Measurements from ENCODE around the gene ZNF526.

Gene ZNF526

DNA sequence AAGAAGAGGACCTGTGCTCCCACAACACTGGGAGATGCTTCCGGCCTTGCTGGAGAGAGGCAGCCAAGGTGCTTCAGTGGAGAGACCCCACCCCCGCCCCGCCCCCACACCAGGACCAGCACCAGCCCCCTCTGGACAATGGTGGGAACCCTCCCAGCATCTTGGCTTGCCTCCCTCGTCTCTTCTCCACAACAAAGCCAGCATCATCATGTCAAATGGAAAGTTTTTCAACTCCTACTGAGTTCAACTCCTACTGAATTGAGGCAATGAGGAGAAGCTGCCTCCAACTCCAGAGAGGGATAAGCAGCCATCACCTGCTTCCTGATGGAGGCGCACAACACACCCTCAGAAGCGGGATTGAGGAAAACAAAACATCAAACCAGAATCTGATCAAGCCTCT is 15.4 kb upstream of the ZNF526 start:
- Histone ChIP-seq H3K36me3 (ENCODE audit: insufficient read depth, low read length) (peaks cover 92% of the 10 kb centered on the region), H3K4me1 (ENCODE audit: insufficient read depth, low read length, severe bottlenecking) (peaks cover 15% of the 10 kb centered on the region), H2AFZ (ENCODE audit: low read length) (no peak overlapping the region), H3K79me2 (ENCODE audit: insufficient read depth, low read length) (no peaks in the 10 kb centered on the region), H3K4me2 (ENCODE audit: low read length) (no peak overlapping the region), H3K9me3 (ENCODE audit: low read length) (no peaks in the 10 kb centered on the region), H3K9me2 (ENCODE audit: low read depth, low read length) (no peaks in the 10 kb centered on the region), H3K27ac (ENCODE audit: low read depth, low read length, poor library complexity, severe bottlenecking) (no peak overlapping the region), H3F3A (ENCODE audit: insufficient read depth, low read length) (no peaks in the 10 kb centered on the region), H3K9ac (ENCODE audit: low read length) (no peak overlapping the region), H3K27me3 (ENCODE audit: insufficient read depth, low read length) (no peaks in the 10 kb centered on the region), H3K4me3 (ENCODE audit: low read depth, low read length, poor library complexity, severe bottlenecking) (no peak overlapping the region), H4K20me1 (ENCODE audit: insufficient read depth, low read length) (no peaks in the 10 kb centered on the region)
- TF ChIP-seq, protein P1, sequence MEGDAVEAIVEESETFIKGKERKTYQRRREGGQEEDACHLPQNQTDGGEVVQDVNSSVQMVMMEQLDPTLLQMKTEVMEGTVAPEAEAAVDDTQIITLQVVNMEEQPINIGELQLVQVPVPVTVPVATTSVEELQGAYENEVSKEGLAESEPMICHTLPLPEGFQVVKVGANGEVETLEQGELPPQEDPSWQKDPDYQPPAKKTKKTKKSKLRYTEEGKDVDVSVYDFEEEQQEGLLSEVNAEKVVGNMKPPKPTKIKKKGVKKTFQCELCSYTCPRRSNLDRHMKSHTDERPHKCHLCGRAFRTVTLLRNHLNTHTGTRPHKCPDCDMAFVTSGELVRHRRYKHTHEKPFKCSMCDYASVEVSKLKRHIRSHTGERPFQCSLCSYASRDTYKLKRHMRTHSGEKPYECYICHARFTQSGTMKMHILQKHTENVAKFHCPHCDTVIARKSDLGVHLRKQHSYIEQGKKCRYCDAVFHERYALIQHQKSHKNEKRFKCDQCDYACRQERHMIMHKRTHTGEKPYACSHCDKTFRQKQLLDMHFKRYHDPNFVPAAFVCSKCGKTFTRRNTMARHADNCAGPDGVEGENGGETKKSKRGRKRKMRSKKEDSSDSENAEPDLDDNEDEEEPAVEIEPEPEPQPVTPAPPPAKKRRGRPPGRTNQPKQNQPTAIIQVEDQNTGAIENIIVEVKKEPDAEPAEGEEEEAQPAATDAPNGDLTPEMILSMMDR (IDR thresholded peaks at IDR 0.05; ENCODE audit: low read length), result no peak
- no peak for TF ChIP-seq EZH2 (IDR thresholded peaks at IDR 0.05; ENCODE audit: borderline replicate concordance, low read length)

DNA sequence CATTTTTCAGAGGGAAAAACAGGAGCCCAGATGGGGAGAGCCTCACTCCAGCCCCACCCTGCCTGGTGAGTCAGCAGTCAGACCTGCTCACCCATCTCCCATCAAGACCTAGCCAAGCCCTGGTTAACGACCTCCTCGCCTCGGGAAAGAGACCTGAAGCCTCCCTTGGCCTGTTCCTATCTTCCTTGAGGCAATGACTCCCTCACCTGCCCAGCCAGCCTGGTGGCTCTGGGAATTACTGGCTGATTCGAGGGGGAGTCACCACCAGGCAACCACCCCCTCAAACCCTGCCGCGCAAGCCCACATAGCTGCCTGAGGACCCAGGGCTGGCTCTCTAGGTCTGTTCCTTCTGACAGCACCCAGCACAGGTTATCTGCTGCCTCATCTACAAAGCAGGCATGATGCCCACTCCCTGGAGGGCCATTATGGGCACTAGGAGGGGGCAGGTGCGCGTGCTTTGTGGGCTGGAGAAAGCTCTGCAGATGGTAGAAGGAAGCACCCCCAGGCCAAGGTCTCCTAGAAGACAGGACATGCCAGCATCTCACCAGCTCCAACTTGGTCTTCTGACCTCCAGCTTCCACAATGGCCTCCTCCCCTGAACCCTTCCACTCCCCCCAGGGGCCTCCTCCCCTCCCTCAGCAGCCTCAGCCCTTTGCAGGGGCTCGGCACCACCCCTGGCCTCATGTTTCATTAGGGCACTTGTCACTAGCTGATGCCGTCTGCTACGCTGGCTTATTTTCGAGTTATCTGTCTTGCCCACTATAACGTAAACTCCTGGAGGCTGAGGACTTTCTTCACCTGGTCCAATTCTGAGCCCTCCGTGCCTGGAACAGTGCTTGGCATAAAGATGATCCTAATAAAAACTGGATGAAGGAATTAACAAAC is 13.0 kb upstream of the ZNF526 start:
- Histone ChIP-seq H3K9ac (ENCODE audit: low read length) (no peak overlapping the region), H3K79me2 (ENCODE audit: insufficient read depth, low read length) (no peaks in the 10 kb centered on the region), H3K4me2 (ENCODE audit: low read length) (no peak overlapping the region), H2AFZ (ENCODE audit: low read length) (no peak overlapping the region), H3K4me1 (ENCODE audit: insufficient read depth, low read length, severe bottlenecking) (peaks cover 6% of the 10 kb centered on the region), H4K20me1 (ENCODE audit: insufficient read depth, low read length) (no peaks in the 10 kb centered on the region), H3F3A (ENCODE audit: insufficient read depth, low read length) (no peaks in the 10 kb centered on the region), H3K4me3 (ENCODE audit: low read depth, low read length, poor library complexity, severe bottlenecking) (no peak overlapping the region), H3K9me3 (ENCODE audit: low read length) (no peaks in the 10 kb centered on the region), H3K9me2 (ENCODE audit: low read depth, low read length) (no peaks in the 10 kb centered on the region), H3K27me3 (ENCODE audit: insufficient read depth, low read length) (no peaks in the 10 kb centered on the region), H3K27ac (ENCODE audit: low read depth, low read length, poor library complexity, severe bottlenecking) (no peak overlapping the region), H3K36me3 (ENCODE audit: insufficient read depth, low read length) (peaks cover 83% of the 10 kb centered on the region)
- TF ChIP-seq EZH2 (IDR thresholded peaks at IDR 0.05; ENCODE audit: borderline replicate concordance, low read length), result no peak
- TF ChIP-seq, protein P1 (IDR thresholded peaks at IDR 0.05; ENCODE audit: low read length), result no peak

DNA sequence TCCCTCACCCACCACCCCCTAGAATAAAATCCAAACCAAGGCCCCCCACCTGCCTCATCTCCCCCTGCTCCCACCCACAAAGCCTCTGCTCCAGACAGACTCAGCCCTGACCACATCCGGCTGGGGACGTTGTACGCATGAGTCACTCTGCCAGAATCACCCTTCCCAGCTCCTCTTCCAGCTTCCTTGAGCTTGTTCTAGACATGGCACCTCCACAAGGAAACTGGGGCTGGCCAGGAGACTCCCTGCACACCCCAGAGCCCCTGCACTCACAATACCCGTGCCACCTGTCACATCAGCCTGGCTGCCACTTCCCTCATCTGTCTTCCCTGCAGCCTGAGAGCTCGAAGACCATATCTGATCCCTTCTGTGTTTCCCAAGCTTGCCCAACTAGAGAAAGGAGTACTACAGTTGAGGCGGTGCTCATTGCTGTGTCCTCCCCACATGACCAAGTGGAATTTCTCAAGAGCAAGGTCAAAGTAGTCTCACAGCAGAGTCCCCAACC is 12.3 kb upstream of the ZNF526 start:
- no peak overlapping the region for H3K9ac ChIP-seq (ENCODE audit: low read length)
- H4K20me1 ChIP-seq (ENCODE audit: insufficient read depth, low read length), result no peaks in the 10 kb centered on the region
- no peak overlapping the region for H3K27ac ChIP-seq (ENCODE audit: low read depth, low read length, poor library complexity, severe bottlenecking)
- no peak for TF ChIP-seq EZH2 (IDR thresholded peaks at IDR 0.05; ENCODE audit: borderline replicate concordance, low read length)
- TF ChIP-seq, protein P1 (IDR thresholded peaks at IDR 0.05; ENCODE audit: low read length), result no peak
- no peak overlapping the region for H2AFZ ChIP-seq (ENCODE audit: low read length)
- H3K9me2 ChIP-seq (ENCODE audit: low read depth, low read length), result no peaks in the 10 kb centered on the region
- no peaks in the 10 kb centered on the region for H3K27me3 ChIP-seq (ENCODE audit: insufficient read depth, low read length)
- peaks cover 82% of the 10 kb centered on the region for H3K36me3 ChIP-seq (ENCODE audit: insufficient read depth, low read length)
- H3K79me2 ChIP-seq (ENCODE audit: insufficient read depth, low read length), result peaks cover 3% of the 10 kb centered on the region
- H3K4me3 ChIP-seq (ENCODE audit: low read depth, low read length, poor library complexity, severe bottlenecking), result no peak overlapping the region
- no peaks in the 10 kb centered on the region for H3F3A ChIP-seq (ENCODE audit: insufficient read depth, low read length)
- H3K4me2 ChIP-seq (ENCODE audit: low read length), result no peak overlapping the region
- H3K4me1 ChIP-seq (ENCODE audit: insufficient read depth, low read length, severe bottlenecking), result no peaks in the 10 kb centered on the region
- H3K9me3 ChIP-seq (ENCODE audit: low read length), result no peaks in the 10 kb centered on the region
